B cell (primary cell): ENCODE data around the gene CAPN5.

Experiments used
- EZH2 ChIP-seq: IDR thresholded peaks from 2 replicates; pipeline ENCODE4 v1.6.1; 2012; ENCODE audit warnings: borderline replicate concordance, low read depth, mild to moderate bottlenecking, moderate library complexity, low read length; ENCODE audit not compliant: insufficient read depth, poor library complexity, severe bottlenecking
- TF ChIP-seq, protein P1 (sequence below): fragments of 200-600 bp; IDR thresholded peaks from one replicate; pipeline ENCODE4 v1.8.0; 2022; ENCODE audit warnings: antibody characterized with exemption, mild to moderate bottlenecking

GRCh38 chr11:77052518-77052917, 14.3 kb upstream of the CAPN5 start:
- TF ChIP-seq, protein P1, sequence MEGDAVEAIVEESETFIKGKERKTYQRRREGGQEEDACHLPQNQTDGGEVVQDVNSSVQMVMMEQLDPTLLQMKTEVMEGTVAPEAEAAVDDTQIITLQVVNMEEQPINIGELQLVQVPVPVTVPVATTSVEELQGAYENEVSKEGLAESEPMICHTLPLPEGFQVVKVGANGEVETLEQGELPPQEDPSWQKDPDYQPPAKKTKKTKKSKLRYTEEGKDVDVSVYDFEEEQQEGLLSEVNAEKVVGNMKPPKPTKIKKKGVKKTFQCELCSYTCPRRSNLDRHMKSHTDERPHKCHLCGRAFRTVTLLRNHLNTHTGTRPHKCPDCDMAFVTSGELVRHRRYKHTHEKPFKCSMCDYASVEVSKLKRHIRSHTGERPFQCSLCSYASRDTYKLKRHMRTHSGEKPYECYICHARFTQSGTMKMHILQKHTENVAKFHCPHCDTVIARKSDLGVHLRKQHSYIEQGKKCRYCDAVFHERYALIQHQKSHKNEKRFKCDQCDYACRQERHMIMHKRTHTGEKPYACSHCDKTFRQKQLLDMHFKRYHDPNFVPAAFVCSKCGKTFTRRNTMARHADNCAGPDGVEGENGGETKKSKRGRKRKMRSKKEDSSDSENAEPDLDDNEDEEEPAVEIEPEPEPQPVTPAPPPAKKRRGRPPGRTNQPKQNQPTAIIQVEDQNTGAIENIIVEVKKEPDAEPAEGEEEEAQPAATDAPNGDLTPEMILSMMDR, result no peak
- no peak for TF ChIP-seq EZH2
